SK-N-SH (cell line): ENCODE results near the gene LOC128125822.

Source experiments
- EP300 ChIP-seq, 2 experiments: IDR thresholded peaks; 2 replicates each; pipeline versions ENCODE4 v1.4.0 to v1.6.1; 2012; ENCODE audit warnings: borderline replicate concordance in 1 of 2, low read depth in 1 of 2, low read length in 1 of 2
- SMC3 ChIP-seq: IDR thresholded peaks from 2 replicates; pipeline ENCODE4 v1.6.1; 2012; ENCODE audit warnings: low read depth, low read length, improper control_type of control experiment
- TF ChIP-seq, protein P1 (sequence below): IDR thresholded peaks from 2 replicates; pipeline ENCODE4 v1.6.1; 2012; ENCODE audit warnings: mild to moderate bottlenecking, low read depth, low read length, moderate library complexity
- TF ChIP-seq, protein P2 (sequence below): IDR thresholded peaks from 2 replicates; pipeline ENCODE4 v1.4.0; 2012; ENCODE audit warnings: low read depth

DNA sequence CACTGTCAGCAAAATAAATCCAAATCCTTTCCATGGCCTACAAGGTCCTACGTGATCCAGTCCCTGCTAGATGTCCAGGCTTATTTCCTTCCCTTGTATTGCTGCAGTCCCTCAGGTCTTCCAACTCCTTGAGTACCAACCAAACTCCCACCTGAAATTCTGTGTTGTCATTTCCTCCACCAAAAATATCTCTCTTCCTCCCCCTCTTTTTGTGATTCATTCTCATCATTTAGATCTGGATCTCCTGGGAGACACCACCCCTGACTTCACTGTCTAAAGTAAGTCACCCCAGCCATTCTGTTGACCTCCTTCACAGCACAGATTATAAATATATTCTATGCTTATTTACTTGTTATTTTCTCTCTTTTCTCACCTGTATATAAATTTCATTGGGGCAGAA, 9.0 kb upstream of the LOC128125822 start:
- TF ChIP-seq, protein P1, sequence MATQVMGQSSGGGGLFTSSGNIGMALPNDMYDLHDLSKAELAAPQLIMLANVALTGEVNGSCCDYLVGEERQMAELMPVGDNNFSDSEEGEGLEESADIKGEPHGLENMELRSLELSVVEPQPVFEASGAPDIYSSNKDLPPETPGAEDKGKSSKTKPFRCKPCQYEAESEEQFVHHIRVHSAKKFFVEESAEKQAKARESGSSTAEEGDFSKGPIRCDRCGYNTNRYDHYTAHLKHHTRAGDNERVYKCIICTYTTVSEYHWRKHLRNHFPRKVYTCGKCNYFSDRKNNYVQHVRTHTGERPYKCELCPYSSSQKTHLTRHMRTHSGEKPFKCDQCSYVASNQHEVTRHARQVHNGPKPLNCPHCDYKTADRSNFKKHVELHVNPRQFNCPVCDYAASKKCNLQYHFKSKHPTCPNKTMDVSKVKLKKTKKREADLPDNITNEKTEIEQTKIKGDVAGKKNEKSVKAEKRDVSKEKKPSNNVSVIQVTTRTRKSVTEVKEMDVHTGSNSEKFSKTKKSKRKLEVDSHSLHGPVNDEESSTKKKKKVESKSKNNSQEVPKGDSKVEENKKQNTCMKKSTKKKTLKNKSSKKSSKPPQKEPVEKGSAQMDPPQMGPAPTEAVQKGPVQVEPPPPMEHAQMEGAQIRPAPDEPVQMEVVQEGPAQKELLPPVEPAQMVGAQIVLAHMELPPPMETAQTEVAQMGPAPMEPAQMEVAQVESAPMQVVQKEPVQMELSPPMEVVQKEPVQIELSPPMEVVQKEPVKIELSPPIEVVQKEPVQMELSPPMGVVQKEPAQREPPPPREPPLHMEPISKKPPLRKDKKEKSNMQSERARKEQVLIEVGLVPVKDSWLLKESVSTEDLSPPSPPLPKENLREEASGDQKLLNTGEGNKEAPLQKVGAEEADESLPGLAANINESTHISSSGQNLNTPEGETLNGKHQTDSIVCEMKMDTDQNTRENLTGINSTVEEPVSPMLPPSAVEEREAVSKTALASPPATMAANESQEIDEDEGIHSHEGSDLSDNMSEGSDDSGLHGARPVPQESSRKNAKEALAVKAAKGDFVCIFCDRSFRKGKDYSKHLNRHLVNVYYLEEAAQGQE, result no peak
- TF ChIP-seq SMC3 (no peak), EP300 (IDR thresholded peaks at IDR 0.05; ENCODE audit: borderline replicate concordance in 1 of 2, low read depth in 1 of 2, low read length in 1 of 2) (no peak)
- TF ChIP-seq, protein P2, sequence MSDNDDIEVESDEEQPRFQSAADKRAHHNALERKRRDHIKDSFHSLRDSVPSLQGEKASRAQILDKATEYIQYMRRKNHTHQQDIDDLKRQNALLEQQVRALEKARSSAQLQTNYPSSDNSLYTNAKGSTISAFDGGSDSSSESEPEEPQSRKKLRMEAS, result no peak
